Stomach smooth muscle (tissue), 2 donors: ENCODE data around the gene VPS52.

Experiments used
- H3K27ac ChIP-seq: one replicate; pipeline ENCODE4 v1.7.0; 2013; ENCODE audit warnings: mild to moderate bottlenecking, low read length, inconsistent platforms
- H3K27me3 ChIP-seq, 2 donors: one replicate each; pipeline ENCODE4 v1.7.0; 2013; ENCODE audit warnings: low read length in 2 of 2; ENCODE audit not compliant: insufficient read depth in 2 of 2, control insufficient read depth in 1 of 2
- H3K36me3 ChIP-seq, 2 donors: one replicate each; pipeline ENCODE4 v1.7.0; 2013; ENCODE audit warnings: low read length in 2 of 2; ENCODE audit not compliant: control insufficient read depth in 2 of 2, insufficient read depth in 2 of 2
- H3K4me1 ChIP-seq: one replicate; pipeline ENCODE4 v1.7.0; 2013; ENCODE audit warnings: low read length; ENCODE audit not compliant: control insufficient read depth, insufficient read depth
- H3K4me3 ChIP-seq, 2 donors: one replicate each; pipeline ENCODE4 v1.7.0; 2013; ENCODE audit warnings: low read length in 2 of 2
- H3K9ac ChIP-seq, 2 donors: one replicate each; pipeline ENCODE4 v1.7.0; 2013; ENCODE audit warnings: low read length in 2 of 2, mild to moderate bottlenecking in 1 of 2
- H3K9me3 ChIP-seq, 2 donors: one replicate each; pipeline ENCODE4 v1.7.0; 2013; ENCODE audit warnings: low read length in 2 of 2; ENCODE audit not compliant: control insufficient read depth in 2 of 2
- donor health status: healthy.
- donor health status: Pancreatic carcinoma.

The VPS52 gene

DNA sequence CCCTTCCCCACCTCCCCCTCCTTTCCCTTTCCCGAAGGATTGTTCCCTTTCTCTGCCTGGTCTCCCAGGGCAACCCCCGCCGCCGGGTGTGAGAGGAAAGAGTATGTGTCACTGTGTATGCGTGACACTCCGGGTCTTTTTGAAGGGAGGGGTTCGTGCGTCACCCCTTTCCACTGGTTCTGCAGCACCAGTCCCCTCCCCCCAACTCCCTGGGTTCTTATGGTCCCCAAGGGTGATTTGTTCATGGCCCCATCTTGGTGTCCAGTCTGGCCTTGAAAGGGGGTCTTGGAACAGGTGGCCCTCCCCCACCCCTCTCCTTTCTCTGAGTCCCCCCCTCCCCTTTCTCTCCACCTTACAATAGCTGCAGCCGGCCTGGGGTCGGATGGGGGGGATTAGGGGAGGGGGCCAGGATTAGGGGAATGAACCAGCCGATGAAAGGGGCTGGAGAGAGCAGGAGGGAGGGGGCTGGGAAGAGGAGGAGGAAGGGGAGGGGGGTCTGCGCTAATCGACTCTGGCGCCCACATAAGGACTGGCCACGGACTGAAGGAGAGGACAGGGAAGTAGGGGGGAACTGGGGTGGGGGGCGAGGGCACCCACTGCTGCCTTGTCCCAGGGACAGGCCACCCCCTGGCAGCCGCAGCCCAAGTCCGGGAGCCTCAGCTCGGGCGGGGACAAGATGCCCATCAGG, 64.7 kb downstream of the VPS52 start:
- Histone ChIP-seq H3K36me3 (peaks cover 29% of the 10 kb centered on the region in 2 donors), H3K4me1 (peaks cover 53% of the 10 kb centered on the region), H3K27ac (no peak overlapping the region), H3K9me3 (no peaks in the 10 kb centered on the region), H3K4me3 (peak overlapping the region; percentile 89 to 90), H3K9ac (peak overlapping the region in 1 of 2 donors; percentile 99), H3K27me3 (no peaks in the 10 kb centered on the region)

GRCh38 chr6:33206027-33206863, 65.4 kb downstream of the VPS52 start:
- H3K27me3 ChIP-seq: no peaks in the 10 kb centered on the region
- peaks cover 30 to 31% of the 10 kb centered on the region in 2 donors for H3K36me3 ChIP-seq
- H3K9me3 ChIP-seq: no peaks in the 10 kb centered on the region
- peaks cover 60% of the 10 kb centered on the region for H3K4me1 ChIP-seq
- H3K27ac ChIP-seq: no peak overlapping the region
- H3K4me3 ChIP-seq: no peak overlapping the region
- H3K9ac ChIP-seq: no peak overlapping the region

DNA sequence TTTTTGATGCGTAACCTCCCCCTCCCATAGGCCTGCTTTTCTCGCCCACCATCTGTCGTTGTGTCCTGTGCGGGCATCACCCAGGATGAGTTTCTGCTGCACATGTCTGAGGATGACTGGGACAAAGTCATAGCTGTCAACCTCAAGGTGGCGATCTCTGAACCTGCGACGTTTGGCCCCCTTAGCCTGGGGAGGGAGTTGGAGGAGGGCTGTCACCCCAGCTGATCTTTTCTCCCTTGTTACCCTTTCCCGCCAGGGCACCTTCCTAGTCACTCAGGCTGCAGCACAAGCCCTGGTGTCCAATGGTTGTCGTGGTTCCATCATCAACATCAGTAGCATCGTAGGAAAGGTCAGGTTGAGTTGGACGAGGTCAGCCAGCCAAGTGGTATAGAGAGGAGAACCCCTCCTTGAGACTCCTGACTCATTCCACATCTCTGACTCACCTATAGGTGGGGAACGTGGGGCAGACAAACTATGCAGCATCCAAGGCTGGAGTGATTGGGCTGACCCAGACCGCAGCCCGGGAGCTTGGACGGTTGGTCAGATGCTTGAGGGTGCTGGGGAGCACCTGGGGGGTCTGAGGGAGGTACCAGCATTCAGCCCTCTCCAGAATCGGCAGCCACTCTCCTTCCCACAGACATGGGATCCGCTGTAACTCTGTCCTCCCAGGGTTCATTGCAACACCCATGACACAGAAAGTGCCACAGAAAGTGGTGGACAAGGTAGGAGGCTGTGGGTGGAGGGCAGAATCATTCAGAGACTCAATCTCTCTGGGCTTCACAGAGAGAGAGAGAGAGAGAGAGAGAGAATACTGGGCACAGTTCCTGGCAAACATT, 66.3 kb downstream of the VPS52 start:
- Histone ChIP-seq H3K27me3 (no peaks in the 10 kb centered on the region), H3K4me1 (peaks cover 68% of the 10 kb centered on the region), H3K4me3 (peak overlapping the region; percentile 87 to 93), H3K9ac (peak overlapping the region in 1 of 2 donors; percentile 76), H3K36me3 (peaks cover 26 to 28% of the 10 kb centered on the region in 2 donors), H3K9me3 (no peaks in the 10 kb centered on the region), H3K27ac (peak overlapping the region; percentile 24)

DNA sequence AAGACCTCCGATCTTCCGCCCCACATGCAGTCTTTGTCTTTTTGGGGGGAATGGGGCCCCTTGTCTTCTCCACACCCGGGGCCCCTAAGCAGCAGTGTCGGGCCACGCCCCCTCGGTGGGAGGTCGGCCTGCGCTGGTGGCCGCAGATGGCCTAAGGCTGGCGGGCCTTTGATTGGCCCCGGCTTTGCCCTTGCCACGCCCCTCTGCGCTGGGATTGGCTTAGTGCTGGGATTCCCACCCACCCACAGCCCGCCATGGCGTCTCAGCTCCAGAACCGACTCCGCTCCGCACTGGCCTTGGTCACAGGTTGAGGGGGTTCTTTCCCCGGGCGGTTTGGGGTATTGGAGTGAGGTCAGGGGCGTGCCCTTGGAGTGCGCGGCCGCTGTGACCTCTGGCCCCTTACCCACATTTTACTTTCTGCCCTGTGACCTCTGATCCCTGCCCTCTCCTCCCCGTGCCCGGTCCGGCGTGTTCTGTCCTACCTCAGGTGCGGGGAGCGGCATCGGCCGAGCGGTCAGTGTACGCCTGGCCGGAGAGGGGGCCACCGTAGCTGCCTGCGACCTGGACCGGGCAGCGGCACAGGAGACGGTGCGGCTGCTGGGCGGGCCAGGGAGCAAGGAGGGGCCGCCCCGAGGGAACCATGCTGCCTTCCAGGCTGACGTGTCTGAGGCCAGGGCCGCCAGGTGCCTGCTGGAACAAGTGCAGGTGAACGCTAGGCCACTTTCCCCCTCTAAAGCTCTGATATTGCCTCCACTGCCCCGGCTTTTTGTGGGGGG, 67.1 kb downstream of the VPS52 start, which contains the start of gene HSD17B8:
TSS of gene HSD17B8 (plus strand) at position 241 of the 776 bp plus-strand sequence. CDS start at position 255, 14 bp downstream.
- H3K27ac ChIP-seq: peak within 1 kb of the TSS; percentile 24
- H3K36me3 ChIP-seq: peaks cover 19 to 23% of the 10 kb centered on the region in 2 donors
- H3K27me3 ChIP-seq: no peaks in the 10 kb centered on the region
- peak within 1 kb of the TSS; percentile 73 to 76 for H3K9ac ChIP-seq
- peak within 1 kb of the TSS; percentile 87 to 93 for H3K4me3 ChIP-seq
- H3K9me3 ChIP-seq: no peaks in the 10 kb centered on the region
- H3K4me1 ChIP-seq: peaks cover 66% of the 10 kb centered on the region

DNA sequence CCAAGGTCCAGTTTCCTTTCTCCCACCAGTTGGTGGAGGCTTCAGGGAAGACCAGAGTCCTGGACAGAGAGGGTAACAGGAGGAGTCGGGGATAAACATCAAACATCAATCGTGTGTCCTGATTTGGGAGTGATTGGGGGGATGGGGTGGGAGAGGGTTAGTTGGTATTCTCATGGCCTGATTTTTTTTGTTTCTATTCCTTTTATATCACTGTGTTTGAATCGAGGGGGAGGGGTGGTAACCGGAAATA, 67.6 kb downstream of the VPS52 start:
- H3K27ac ChIP-seq: no peak overlapping the region

DNA sequence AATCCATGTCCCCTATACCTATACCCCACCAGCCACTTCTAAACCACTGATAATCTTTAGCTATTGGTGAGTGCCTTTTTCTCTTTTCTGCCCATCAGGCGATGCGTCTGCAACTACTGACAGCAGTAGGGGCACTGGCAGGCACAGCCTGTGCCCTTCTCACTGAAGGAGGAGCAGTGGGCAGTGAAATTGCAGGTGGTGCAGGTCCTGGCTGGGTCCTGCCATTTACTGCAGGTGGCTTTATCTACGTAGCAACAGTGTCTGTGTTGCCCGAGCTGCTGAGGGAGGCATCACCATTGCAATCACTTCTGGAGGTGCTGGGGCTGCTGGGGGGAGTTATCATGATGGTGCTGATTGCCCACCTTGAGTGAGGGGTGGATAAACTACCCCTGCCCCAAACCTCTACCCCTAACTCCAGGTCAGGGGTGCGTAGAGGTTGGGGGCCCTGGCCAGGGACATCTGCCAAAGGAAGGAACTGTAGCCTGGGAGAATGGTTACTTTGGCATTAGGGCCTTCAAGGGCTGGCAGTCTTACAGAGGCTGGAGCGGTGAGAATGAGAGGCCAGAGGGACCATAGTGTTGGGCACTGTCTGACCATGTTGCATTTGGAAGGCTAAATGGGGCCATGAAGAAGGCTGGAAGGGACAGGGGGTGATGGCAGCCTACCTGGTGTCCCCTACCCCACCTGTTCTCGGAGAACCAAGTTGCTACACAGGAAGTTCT, 68.1 kb downstream of the VPS52 start:
- no peak overlapping the region for H3K27ac ChIP-seq
- peaks cover 17 to 21% of the 10 kb centered on the region in 2 donors for H3K36me3 ChIP-seq
- H3K4me3 ChIP-seq: peak overlapping the region in 1 of 2 donors; percentile 93
- H3K27me3 ChIP-seq: no peaks in the 10 kb centered on the region
- no peaks in the 10 kb centered on the region for H3K9me3 ChIP-seq
- peaks cover 65% of the 10 kb centered on the region for H3K4me1 ChIP-seq
- peak overlapping the region in 1 of 2 donors; percentile 1 for H3K9ac ChIP-seq

More for the DNA sequence above, 67.6 kb downstream of the VPS52 start:
- peaks cover 17 to 21% of the 10 kb centered on the region in 2 donors for H3K36me3 ChIP-seq
- H3K4me3 ChIP-seq: peak overlapping the region in 1 of 2 donors; percentile 93
- peaks cover 67% of the 10 kb centered on the region for H3K4me1 ChIP-seq
- peak overlapping the region in 1 of 2 donors; percentile 1 for H3K9ac ChIP-seq
- no peaks in the 10 kb centered on the region for H3K27me3 ChIP-seq
- no peaks in the 10 kb centered on the region for H3K9me3 ChIP-seq

DNA sequence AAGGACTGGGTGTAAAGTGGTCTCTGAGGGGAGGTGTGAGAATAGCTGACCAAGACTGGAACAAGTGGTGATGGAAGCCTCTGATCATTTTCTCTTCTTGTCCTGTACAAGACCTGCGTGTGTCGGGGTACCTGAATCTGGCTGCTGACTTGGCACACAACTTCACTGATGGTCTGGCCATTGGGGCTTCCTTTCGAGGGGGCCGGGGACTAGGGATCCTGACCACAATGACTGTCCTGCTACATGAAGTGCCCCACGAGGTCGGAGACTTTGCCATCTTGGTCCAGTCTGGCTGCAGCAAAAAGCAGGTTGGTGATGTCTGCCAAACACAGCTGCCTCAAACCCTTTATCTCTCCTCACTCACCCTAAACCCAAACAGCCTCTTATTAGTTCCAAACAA, 68.9 kb downstream of the VPS52 start:
- H3K9ac ChIP-seq: no peak overlapping the region
- peaks cover 69% of the 10 kb centered on the region for H3K4me1 ChIP-seq
- H3K27me3 ChIP-seq: no peaks in the 10 kb centered on the region
- H3K27ac ChIP-seq: no peak overlapping the region
- no peaks in the 10 kb centered on the region for H3K9me3 ChIP-seq
- no peak overlapping the region for H3K4me3 ChIP-seq
- peaks cover 17 to 21% of the 10 kb centered on the region in 2 donors for H3K36me3 ChIP-seq

- Histone ChIP-seq H3K4me3 (peak overlapping the region; percentile 88 to 97), H3K9me3 (no peaks in the 10 kb centered on the region), H3K4me1 (peaks cover 63% of the 10 kb centered on the region), H3K36me3 (peaks cover 22 to 23% of the 10 kb centered on the region in 2 donors), H3K27me3 (no peaks in the 10 kb centered on the region), H3K27ac (no peak overlapping the region), H3K9ac (peak overlapping the region in 1 of 2 donors; percentile 96)
Observed at GRCh38 chr6:33201935-33202334, 69.7 kb downstream of the VPS52 start.

DNA sequence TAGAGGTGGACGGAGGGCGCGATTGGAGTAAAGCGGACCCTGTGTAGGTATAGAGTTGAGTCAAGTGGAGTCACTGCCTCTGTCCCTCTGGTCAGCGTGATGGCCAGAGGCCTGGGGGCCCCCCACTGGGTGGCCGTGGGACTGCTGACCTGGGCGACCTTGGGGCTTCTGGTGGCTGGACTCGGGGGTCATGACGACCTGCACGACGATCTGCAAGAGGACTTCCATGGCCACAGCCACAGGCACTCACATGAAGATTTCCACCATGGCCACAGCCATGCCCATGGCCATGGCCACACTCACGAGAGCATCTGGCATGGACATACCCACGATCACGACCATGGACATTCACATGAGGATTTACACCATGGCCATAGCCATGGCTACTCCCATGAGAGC, 70.5 kb downstream of the VPS52 start:
- Histone ChIP-seq H3K36me3 (peaks cover 26 to 28% of the 10 kb centered on the region in 2 donors), H3K9me3 (no peaks in the 10 kb centered on the region), H3K27me3 (no peaks in the 10 kb centered on the region), H3K27ac (peak overlapping the region; percentile 98), H3K9ac (peak overlapping the region; percentile 96 to 99), H3K4me1 (peaks cover 61% of the 10 kb centered on the region), H3K4me3 (peak overlapping the region; percentile 88 to 97)
